Left kidney (tissue), 2 donors: ENCODE results near the gene ZBTB34. TPM values are rescaled to one million over a fixed set of nuclear protein-coding genes. Genes with fewer than 3 reads are reported as not detected.

Experiments used
- DNase-seq: peaks from one replicate; pipeline ENCODE4 v3.0.0-alpha.2; 2013
- polyA plus RNA-seq: library from polyadenylated mRNA; unstranded; fragments of 120-200 nt; gene quantifications from one replicate; pipeline ENCODE4 v1.2.1, GENCODE V29; 2013; ENCODE audit not compliant: insufficient read length

Gene ZBTB34
- polyA plus RNA-seq, 1 donor: 23.1 TPM

GRCh38 chr9:126842220-126842842 is 18.1 kb upstream of the ZBTB34 start:
- DNase-seq: no peak

- no peak for DNase-seq
These were observed 17.3 kb upstream of the ZBTB34 start for GRCh38 chr9:126842977-126843799.

GRCh38 chr9:126844085-126844484 is 16.4 kb upstream of the ZBTB34 start:
- no peak for DNase-seq

GRCh38 chr9:126847051-126847450 is 13.4 kb upstream of the ZBTB34 start:
- DNase-seq: no peak

- peak; percentile 18 for DNase-seq
These were observed 10.7 kb upstream of the ZBTB34 start for GRCh38 chr9:126849591-126850225.

- no peak for DNase-seq
These were observed 9.1 kb upstream of the ZBTB34 start for GRCh38 chr9:126851286-126851880.

- DNase-seq: no peak
These were observed 8.3 kb upstream of the ZBTB34 start for GRCh38 chr9:126852086-126852688.

- DNase-seq: no peak
These were observed 6.8 kb upstream of the ZBTB34 start for GRCh38 chr9:126853667-126854066.

GRCh38 chr9:126854734-126855133 is 5.7 kb upstream of the ZBTB34 start:
- DNase-seq: no peak

- no peak for DNase-seq
These were observed 4.0 kb upstream of the ZBTB34 start for GRCh38 chr9:126856326-126856877.

- no peak for DNase-seq
These were observed 3.0 kb upstream of the ZBTB34 start for GRCh38 chr9:126857261-126857960.

GRCh38 chr9:126859111-126859510 is 1.3 kb upstream of the ZBTB34 start:
- DNase-seq: no peak

- DNase-seq: no peak
These were observed 473 bp downstream of the ZBTB34 start for GRCh38 chr9:126860757-126861466.

- DNase-seq: no peak
These were observed 1.3 kb downstream of the ZBTB34 start for GRCh38 chr9:126861707-126862103.

GRCh38 chr9:126862104-126862761 is 1.8 kb downstream of the ZBTB34 start:
- DNase-seq: no peak

- no peak for DNase-seq
These were observed 4.3 kb downstream of the ZBTB34 start for GRCh38 chr9:126864771-126865170.

GRCh38 chr9:126869368-126869767 is 8.9 kb downstream of the ZBTB34 start:
- DNase-seq: no peak

GRCh38 chr9:126872516-126872915 is 12.1 kb downstream of the ZBTB34 start:
- DNase-seq: no peak

- DNase-seq: no peak
These were observed 14.3 kb downstream of the ZBTB34 start for GRCh38 chr9:126874546-126875314.
